Endothelial cell of umbilical vein (primary cell): ENCODE data around the gene PRDM13. TPM values are rescaled to one million over a fixed set of nuclear protein-coding genes. Genes with fewer than 3 reads are reported as not detected.

Experiments used
- BruUV-seq: library from RNA; stranded (reverse); fragments of 400-500 nt; replicated peaks from 2 replicates; lab custom pipeline; 2021; lab: Mats Ljungman, UMichigan
- CTCF ChIA-PET: fragments of 300-600, 350-600 bp; sonication (Branson Sonifier 250); formaldehyde crosslinking; loops from one replicate; lab custom pipeline; 2021; ENCODE audit warnings: antibody characterized with exemption, inconsistent platforms; lab: Charles Lee
- POLR2A ChIA-PET: fragments of 300-600, 350-600 bp; sonication (Branson Sonifier 250); formaldehyde crosslinking; loops from one replicate; lab custom pipeline; 2021; ENCODE audit warnings: antibody characterized with exemption, inconsistent platforms; lab: Charles Lee
- DNase-seq: peaks from one replicate; pipeline ENCODE4 v3.0.0-alpha.2; 2011; ENCODE audit warnings: low read depth, low spot score
- FAIRE-seq: peaks from 2 replicates; lab custom pipeline; 2011; peaks lifted over from hg19 to GRCh38; lab: Jason Lieb, UNC
- H2AFZ ChIP-seq: 2 replicates; pipeline ENCODE4 v1.6.0; 2012; ENCODE audit warnings: low read depth, low read length, control low read depth, inconsistent platforms
- H3K27ac ChIP-seq: 2 replicates; pipeline ENCODE4 v1.5.1; 2011; ENCODE audit warnings: low read depth, mild to moderate bottlenecking, control low read depth, low read length, moderate library complexity; ENCODE audit not compliant: insufficient read depth
- H3K27me3 ChIP-seq, 2 experiments: 2 replicates each; pipeline versions ENCODE4 v1.6.0 to v1.6.1; 2011; ENCODE audit warnings: low read length in 2 of 2, mixed read lengths in 1 of 2; ENCODE audit not compliant: control insufficient read depth in 2 of 2, insufficient read depth in 2 of 2
- H3K36me3 ChIP-seq, 2 experiments: 2 replicates in 1 of 2; 3 replicates in 1 of 2; pipeline ENCODE4 v1.5.1; 2011; ENCODE audit warnings: low read length in 2 of 2, mild to moderate bottlenecking in 1 of 2, moderate library complexity in 1 of 2; ENCODE audit not compliant: control insufficient read depth in 2 of 2, insufficient read depth in 2 of 2; ENCODE audit errors: extremely low read depth in 1 of 2
- H3K4me1 ChIP-seq: 3 replicates; pipeline ENCODE4 v1.5.1; 2011; ENCODE audit warnings: mild to moderate bottlenecking, low read length; ENCODE audit not compliant: control insufficient read depth, insufficient read depth; ENCODE audit errors: extremely low read depth
- H3K4me2 ChIP-seq: 2 replicates; pipeline ENCODE4 v1.6.1; 2011; ENCODE audit warnings: low read length, control low read depth, mixed read lengths; ENCODE audit not compliant: insufficient read depth
- H3K4me3 ChIP-seq, 3 experiments: fragments of 200-600 bp in 1 of 3; sonication (generic), shearing (Covaris generic) in 1 of 3; replicated peaks in 1 of 3; 2 replicates each; pipeline ENCODE4 v1.5.1; 2011 to 2016; ENCODE audit warnings: control low read depth in 3 of 3, low read length in 3 of 3, mild to moderate bottlenecking in 2 of 3, inconsistent platforms in 1 of 3, low read depth in 1 of 3, moderate library complexity in 1 of 3; ENCODE audit not compliant: insufficient read depth in 1 of 3
- H3K79me2 ChIP-seq: 2 replicates; pipeline ENCODE4 v1.6.0; 2012; ENCODE audit warnings: low read length, inconsistent platforms; ENCODE audit not compliant: control insufficient read depth, insufficient read depth
- H3K9ac ChIP-seq: replicated peaks from 2 replicates; pipeline ENCODE3; 2011; ENCODE audit warnings: low read length, control low read depth; ENCODE audit not compliant: insufficient read depth; ENCODE audit errors: extremely low read depth
- H3K9me1 ChIP-seq: replicated peaks from 3 replicates; pipeline ENCODE4 v1.6.0; 2011; ENCODE audit warnings: mild to moderate bottlenecking, low read length; ENCODE audit not compliant: control insufficient read depth, insufficient read depth; ENCODE audit errors: extremely low read depth
- H3K9me3 ChIP-seq: replicated peaks from 2 replicates; pipeline ENCODE4 v1.5.1; 2012; ENCODE audit warnings: low read length, inconsistent platforms; ENCODE audit not compliant: control insufficient read depth, insufficient read depth
- H4K20me1 ChIP-seq: replicated peaks from 2 replicates; pipeline ENCODE3; 2011; ENCODE audit warnings: mild to moderate bottlenecking, low read length; ENCODE audit not compliant: control insufficient read depth, insufficient read depth; ENCODE audit errors: extremely low read depth
- EZH2 ChIP-seq: IDR thresholded peaks from 2 replicates; pipeline ENCODE4 v1.6.1; 2012; ENCODE audit warnings: borderline replicate concordance, low read depth, mild to moderate bottlenecking, moderate library complexity, low read length, inconsistent platforms; ENCODE audit not compliant: severe bottlenecking
- FOS ChIP-seq: IDR thresholded peaks from 2 replicates; pipeline ENCODE4 v1.6.1; 2011; ENCODE audit warnings: mild to moderate bottlenecking, low read length, moderate library complexity, borderline replicate concordance; ENCODE audit not compliant: insufficient read depth
- POLR2A ChIP-seq: IDR thresholded peaks from 2 replicates; pipeline ENCODE4 v1.6.1; 2012; ENCODE audit warnings: low read depth, mild to moderate bottlenecking, control low read depth, low read length
- POLR2AphosphoS5 ChIP-seq: IDR thresholded peaks from 2 replicates; pipeline ENCODE4 v1.6.1; 2012; ENCODE audit warnings: low read depth, mild to moderate bottlenecking, control low read depth, low read length, moderate library complexity; ENCODE audit not compliant: insufficient read depth
- dilution Hi-C: fragments of 300-500 bp; cut with MboI; formaldehyde crosslinking; loops from one replicate; pipeline ENCODE4 v1.15.0; 2019; ENCODE audit warnings: low sequenced_read_pairs; ENCODE audit not compliant: extremely low pct_ligation_motif_present
- intact Hi-C: fragments of 100-400 bp; cut with micrococcal nuclease; formaldehyde crosslinking; loops from one replicate; pipeline ENCODE4 v1.10.0; 2022
- polyA plus RNA-seq, 4 experiments: library from polyadenylated mRNA; depleted of rRNA in 3 of 4; stranded (reverse) in 3 of 4; unstranded in 1 of 4; fragments of >200 nt; gene quantifications; 2 replicates each; pipeline versions ENCODE4 v1.2.1 to v1.2.3, GENCODE V29; 2011 to 2012; ENCODE audit warnings: missing spikeins in 1 of 4
- total RNA-seq: library from RNA; stranded (reverse); gene quantifications from 2 replicates; pipeline ENCODE4 v1.2.3, GENCODE V29; 2021
- TF ChIP-seq, protein P1 (sequence below), 2 donors: IDR thresholded peaks; 1 replicate in 1 of 2; 2 replicates in 1 of 2; pipeline ENCODE4 v1.5.1; 2011; ENCODE audit warnings: low read length in 2 of 2, mild to moderate bottlenecking in 2 of 2, moderate library complexity in 2 of 2, control low read depth in 1 of 2, inconsistent platforms in 1 of 2, low read depth in 1 of 2; ENCODE audit not compliant: insufficient read depth in 1 of 2; ENCODE audit errors: extremely low read depth in 1 of 2
- TF ChIP-seq, protein P2 (sequence below): IDR thresholded peaks from 2 replicates; pipeline ENCODE4 v1.6.1; 2011; ENCODE audit not compliant: insufficient read depth, insufficient read length

The PRDM13 gene
- total and polyA plus RNA-seq, 2 donors (not counting 3 experiments of a cell fraction or from before 2014, with no cell fraction given), result not detected

DNA sequence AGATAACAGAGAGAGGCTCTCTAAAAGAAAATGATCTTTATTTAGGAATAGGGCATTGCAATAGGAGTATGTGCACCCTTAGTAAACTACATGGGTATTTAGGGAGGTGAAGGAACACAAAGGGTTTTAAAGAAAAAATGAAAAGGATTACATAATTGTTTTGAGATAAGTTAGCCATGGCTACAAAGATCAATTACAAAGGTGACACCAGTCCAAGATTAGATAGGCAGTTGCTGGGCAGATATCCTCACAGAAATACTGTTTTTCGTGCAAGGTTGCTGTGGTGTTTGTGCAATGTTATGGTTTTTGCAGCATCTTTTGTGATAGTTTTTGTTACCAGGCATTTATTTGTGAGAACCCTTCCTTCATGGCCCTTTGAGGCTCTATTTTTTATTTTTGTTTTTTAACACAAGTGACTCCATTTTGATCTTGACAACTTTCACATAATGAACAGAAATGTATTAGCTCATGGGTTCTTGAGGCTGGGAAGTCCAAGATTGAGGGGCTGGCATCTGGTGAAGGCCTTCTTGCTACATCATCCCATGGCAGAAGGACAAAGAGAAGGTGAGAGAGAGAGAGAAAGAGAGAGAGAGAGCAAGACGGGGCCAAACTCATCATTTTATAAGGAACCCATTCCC, 32.5 kb upstream of the PRDM13 start:
- no peak for TF ChIP-seq EZH2
- TF ChIP-seq, protein P1, sequence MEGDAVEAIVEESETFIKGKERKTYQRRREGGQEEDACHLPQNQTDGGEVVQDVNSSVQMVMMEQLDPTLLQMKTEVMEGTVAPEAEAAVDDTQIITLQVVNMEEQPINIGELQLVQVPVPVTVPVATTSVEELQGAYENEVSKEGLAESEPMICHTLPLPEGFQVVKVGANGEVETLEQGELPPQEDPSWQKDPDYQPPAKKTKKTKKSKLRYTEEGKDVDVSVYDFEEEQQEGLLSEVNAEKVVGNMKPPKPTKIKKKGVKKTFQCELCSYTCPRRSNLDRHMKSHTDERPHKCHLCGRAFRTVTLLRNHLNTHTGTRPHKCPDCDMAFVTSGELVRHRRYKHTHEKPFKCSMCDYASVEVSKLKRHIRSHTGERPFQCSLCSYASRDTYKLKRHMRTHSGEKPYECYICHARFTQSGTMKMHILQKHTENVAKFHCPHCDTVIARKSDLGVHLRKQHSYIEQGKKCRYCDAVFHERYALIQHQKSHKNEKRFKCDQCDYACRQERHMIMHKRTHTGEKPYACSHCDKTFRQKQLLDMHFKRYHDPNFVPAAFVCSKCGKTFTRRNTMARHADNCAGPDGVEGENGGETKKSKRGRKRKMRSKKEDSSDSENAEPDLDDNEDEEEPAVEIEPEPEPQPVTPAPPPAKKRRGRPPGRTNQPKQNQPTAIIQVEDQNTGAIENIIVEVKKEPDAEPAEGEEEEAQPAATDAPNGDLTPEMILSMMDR (IDR thresholded peaks at IDR 0.05; ENCODE audit: extremely low read depth in 1 of 2, insufficient read depth in 1 of 2, low read depth in 1 of 2, low read length in 2 of 2), result no peak
- dilution Hi-C loops (no loop called here), intact Hi-C loops (no loop called here)
- ChIA-PET POLR2A (no interaction called here), CTCF (interaction anchor here (1.5 kb wide), 1 partner anchor 15 kb away, joined by 4 read pairs; no protein-coding TSS in a partner anchor)
- Histone ChIP-seq H3K4me3 (no peak overlapping the region), H3K27ac (no peak overlapping the region), H3K9ac (no peak overlapping the region), H3K4me2 (no peak overlapping the region), H2AFZ (no peak overlapping the region), H3K4me1 (no peaks in the 10 kb centered on the region), H3K9me3 (no peaks in the 10 kb centered on the region), H3K27me3 (peaks cover 2 to 3% of the 10 kb centered on the region in 2 experiments), H3K9me1 (no peaks in the 10 kb centered on the region), H3K36me3 (no peaks in the 10 kb centered on the region), H3K79me2 (no peaks in the 10 kb centered on the region), H4K20me1 (no peaks in the 10 kb centered on the region)
- DNase-seq, result no peak
- BruUV-seq, result no TSS peak
- no peak for FAIRE-seq

DNA sequence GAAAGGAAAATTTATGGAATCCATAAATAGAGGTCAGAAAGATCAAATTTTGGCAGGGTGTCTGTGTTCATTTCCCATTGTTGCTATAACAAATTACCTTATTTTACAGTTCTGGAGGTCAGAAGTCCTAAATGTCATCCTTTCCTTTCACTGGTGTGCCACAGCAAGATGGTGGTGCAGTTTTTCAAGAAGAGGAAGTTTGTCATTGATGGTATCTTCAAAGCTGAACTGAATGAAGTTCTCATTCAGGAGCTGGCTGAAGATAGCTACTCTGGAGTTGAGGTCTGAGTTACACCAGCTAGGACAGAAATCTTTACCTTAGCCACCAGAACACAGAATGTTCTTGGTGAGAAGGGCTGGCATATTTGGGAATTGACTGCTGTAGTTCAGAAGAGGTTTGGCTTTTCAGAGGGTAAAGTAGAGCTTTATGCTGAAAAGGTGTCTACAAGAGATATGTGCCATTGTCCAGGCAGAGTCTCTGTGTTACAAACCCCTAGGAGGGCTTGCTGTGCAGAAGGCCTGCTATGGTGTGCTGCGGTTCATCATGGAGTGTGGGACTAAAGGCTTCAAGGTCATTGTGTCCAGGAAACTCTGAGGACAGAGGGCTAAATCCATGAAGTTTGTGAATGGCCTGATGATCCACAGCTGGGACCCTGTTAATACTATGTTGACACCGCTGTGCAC, 30.9 kb upstream of the PRDM13 start:
- H3K9me3 ChIP-seq, result no peaks in the 10 kb centered on the region
- FAIRE-seq (no peak), DNase-seq (no peak)
- intact Hi-C loops, result no loop called here
- H3K4me2 ChIP-seq, result no peak overlapping the region
- no peaks in the 10 kb centered on the region for H3K9me1 ChIP-seq
- no peak overlapping the region for H3K9ac ChIP-seq
- no peaks in the 10 kb centered on the region for H3K4me1 ChIP-seq
- H3K36me3 ChIP-seq, result no peaks in the 10 kb centered on the region
- no peak overlapping the region for H3K27ac ChIP-seq
- H3K27me3 ChIP-seq, result peaks cover 2 to 3% of the 10 kb centered on the region in 2 experiments
- CTCF ChIA-PET, result no interaction called here
- no peak overlapping the region for H3K4me3 ChIP-seq
- dilution Hi-C loops, result no loop called here
- H2AFZ ChIP-seq, result no peak overlapping the region
- no peaks in the 10 kb centered on the region for H4K20me1 ChIP-seq
- POLR2A ChIA-PET, result no interaction called here
- BruUV-seq, result no TSS peak
- no peaks in the 10 kb centered on the region for H3K79me2 ChIP-seq
- TF ChIP-seq POLR2AphosphoS5 (no peak), FOS (no peak), POLR2A (no peak)
- TF ChIP-seq, protein P2, sequence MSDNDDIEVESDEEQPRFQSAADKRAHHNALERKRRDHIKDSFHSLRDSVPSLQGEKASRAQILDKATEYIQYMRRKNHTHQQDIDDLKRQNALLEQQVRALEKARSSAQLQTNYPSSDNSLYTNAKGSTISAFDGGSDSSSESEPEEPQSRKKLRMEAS, result no peak
